ENCODE results near the gene CBLB.

The CBLB gene

GRCh38 chr3:105845488-105845887 lies 23.3 kb downstream of the CBLB start:
- DNase-seq (ENCODE audit: low read depth) = no peak

GRCh38 chr3:105844704-105845103 lies 24.1 kb downstream of the CBLB start:
- no peak for DNase-seq (ENCODE audit: low read depth)

GRCh38 chr3:105843994-105844393 lies 24.8 kb downstream of the CBLB start:
- DNase-seq (ENCODE audit: low read depth) = no peak

- no peak for DNase-seq (ENCODE audit: low read depth)
Observed at GRCh38 chr3:105842943-105843342, 25.9 kb downstream of the CBLB start.

GRCh38 chr3:105842449-105842848 lies 26.4 kb downstream of the CBLB start:
- DNase-seq (ENCODE audit: low read depth) = no peak

GRCh38 chr3:105837947-105838346 lies 30.9 kb downstream of the CBLB start:
- DNase-seq (ENCODE audit: low read depth) = no peak

- no peak for DNase-seq (ENCODE audit: low read depth)
Observed at GRCh38 chr3:105837143-105837740, 31.6 kb downstream of the CBLB start.

GRCh38 chr3:105836533-105836932 lies 32.3 kb downstream of the CBLB start:
- DNase-seq (ENCODE audit: low read depth) = no peak

GRCh38 chr3:105835606-105836005 lies 33.2 kb downstream of the CBLB start:
- no peak for DNase-seq (ENCODE audit: low read depth)

- DNase-seq (ENCODE audit: low read depth) = no peak
Observed at GRCh38 chr3:105834768-105835167, 34.0 kb downstream of the CBLB start.

GRCh38 chr3:105832644-105833043 lies 36.2 kb downstream of the CBLB start:
- no peak for DNase-seq (ENCODE audit: low read depth)

- no peak for DNase-seq (ENCODE audit: low read depth)
Observed at GRCh38 chr3:105830836-105831235, 38.0 kb downstream of the CBLB start.

- no peak for DNase-seq (ENCODE audit: low read depth)
Observed at GRCh38 chr3:105829871-105830622, 38.8 kb downstream of the CBLB start.

- DNase-seq (ENCODE audit: low read depth) = no peak
Observed at GRCh38 chr3:105829229-105829628, 39.6 kb downstream of the CBLB start.

- no peak for DNase-seq (ENCODE audit: low read depth)
Observed at GRCh38 chr3:105828703-105829102, 40.1 kb downstream of the CBLB start.

- no peak for DNase-seq (ENCODE audit: low read depth)
Observed at GRCh38 chr3:105827959-105828358, 40.9 kb downstream of the CBLB start.

GRCh38 chr3:105826778-105827634 lies 41.8 kb downstream of the CBLB start:
- no peak for DNase-seq (ENCODE audit: low read depth)

- no peak for DNase-seq (ENCODE audit: low read depth)
Observed at GRCh38 chr3:105824129-105824528, 44.7 kb downstream of the CBLB start.

GRCh38 chr3:105823149-105823867 lies 45.5 kb downstream of the CBLB start:
- no peak for DNase-seq (ENCODE audit: low read depth)

GRCh38 chr3:105822171-105823123 lies 46.4 kb downstream of the CBLB start:
- DNase-seq (ENCODE audit: low read depth) = no peak

GRCh38 chr3:105821433-105821832 lies 47.4 kb downstream of the CBLB start:
- no peak for DNase-seq (ENCODE audit: low read depth)
